ENCODE measurements around the gene MARVELD1. TPM values are rescaled to one million over a fixed set of nuclear protein-coding genes. Genes with fewer than 3 reads are reported as not detected.

MARVELD1 gene
- total and polyA plus RNA-seq, 4 donors, result 15.7 to 57.9 (median 24.1) TPM

DNA sequence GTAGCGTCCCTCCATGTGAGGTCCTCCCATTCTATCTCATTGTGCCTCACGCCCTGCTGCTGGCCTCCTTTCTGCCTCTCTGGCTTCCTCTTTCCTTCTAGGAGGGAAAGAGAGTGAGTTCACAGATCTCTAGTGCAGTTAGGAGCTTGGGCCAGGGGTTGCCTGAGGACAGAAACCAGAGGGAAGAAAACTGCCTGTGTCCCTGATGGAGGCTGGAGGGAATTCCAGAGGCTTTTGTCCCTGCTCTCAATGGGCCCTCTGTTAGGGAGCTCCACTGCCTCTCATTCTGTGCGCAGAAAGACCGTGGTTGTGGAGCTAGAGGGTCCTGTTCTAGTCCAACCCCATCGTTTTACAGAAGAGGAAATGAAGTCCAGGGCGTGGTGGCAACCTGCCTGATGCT, 4.6 kb downstream of the MARVELD1 start:
- ATAC-seq (ENCODE audit: insufficient read depth, low FRiP score), result no peak
- H3K4me1 ChIP-seq (ENCODE audit: control insufficient read depth in 5 of 5, insufficient read depth in 5 of 5, low read length in 5 of 5), result peaks cover 0 to 18% (median 7%) of the 10 kb centered on the region in 5 donors
- H3K4me3 ChIP-seq, result no peak overlapping the region
- TF ChIP-seq, protein P1, sequence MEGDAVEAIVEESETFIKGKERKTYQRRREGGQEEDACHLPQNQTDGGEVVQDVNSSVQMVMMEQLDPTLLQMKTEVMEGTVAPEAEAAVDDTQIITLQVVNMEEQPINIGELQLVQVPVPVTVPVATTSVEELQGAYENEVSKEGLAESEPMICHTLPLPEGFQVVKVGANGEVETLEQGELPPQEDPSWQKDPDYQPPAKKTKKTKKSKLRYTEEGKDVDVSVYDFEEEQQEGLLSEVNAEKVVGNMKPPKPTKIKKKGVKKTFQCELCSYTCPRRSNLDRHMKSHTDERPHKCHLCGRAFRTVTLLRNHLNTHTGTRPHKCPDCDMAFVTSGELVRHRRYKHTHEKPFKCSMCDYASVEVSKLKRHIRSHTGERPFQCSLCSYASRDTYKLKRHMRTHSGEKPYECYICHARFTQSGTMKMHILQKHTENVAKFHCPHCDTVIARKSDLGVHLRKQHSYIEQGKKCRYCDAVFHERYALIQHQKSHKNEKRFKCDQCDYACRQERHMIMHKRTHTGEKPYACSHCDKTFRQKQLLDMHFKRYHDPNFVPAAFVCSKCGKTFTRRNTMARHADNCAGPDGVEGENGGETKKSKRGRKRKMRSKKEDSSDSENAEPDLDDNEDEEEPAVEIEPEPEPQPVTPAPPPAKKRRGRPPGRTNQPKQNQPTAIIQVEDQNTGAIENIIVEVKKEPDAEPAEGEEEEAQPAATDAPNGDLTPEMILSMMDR (IDR thresholded peaks at IDR 0.05; ENCODE audit: control extremely low read depth, extremely low read depth), result no peak
- H3K9me3 ChIP-seq (ENCODE audit: control insufficient read depth in 4 of 4, insufficient read depth in 3 of 4, low read length in 3 of 4), result no peaks in the 10 kb centered on the region
- H3K36me3 ChIP-seq (ENCODE audit: control insufficient read depth in 4 of 4, insufficient read depth in 4 of 4, low read length in 4 of 4), result peaks cover 0 to 14% (median 0%) of the 10 kb centered on the region in 4 donors
- WGBS, 2 donors, result 55 to 60% methylated on average over 6 of the region's 6 CpGs
- H3K27ac ChIP-seq (ENCODE audit: low read depth in 1 of 2, low read length in 1 of 2), result peak overlapping the region in 1 of 2 donors; percentile 83
- peak overlapping the region in 1 of 2 donors; percentile 11 for H3K9ac ChIP-seq (ENCODE audit: insufficient read depth in 1 of 2, low read length in 2 of 2)
- no peak for DNase-seq
- H3K27me3 ChIP-seq (ENCODE audit: control insufficient read depth in 3 of 3, insufficient read depth in 3 of 3, low read length in 2 of 3), result no peaks in the 10 kb centered on the region

- Histone ChIP-seq H3K27ac (ENCODE audit: low read depth in 1 of 2, low read length in 1 of 2) (peak overlapping the region in 1 of 2 donors; percentile 83), H3K27me3 (ENCODE audit: control insufficient read depth in 3 of 3, insufficient read depth in 3 of 3, low read length in 2 of 3) (no peaks in the 10 kb centered on the region), H3K9me3 (ENCODE audit: control insufficient read depth in 4 of 4, insufficient read depth in 3 of 4, low read length in 3 of 4) (no peaks in the 10 kb centered on the region), H3K36me3 (ENCODE audit: control insufficient read depth in 4 of 4, insufficient read depth in 4 of 4, low read length in 4 of 4) (peaks cover 0 to 14% (median 0%) of the 10 kb centered on the region in 4 donors), H3K4me3 (no peak overlapping the region), H3K9ac (ENCODE audit: insufficient read depth in 1 of 2, low read length in 2 of 2) (peak overlapping the region in 1 of 2 donors; percentile 11), H3K4me1 (ENCODE audit: control insufficient read depth in 5 of 5, insufficient read depth in 5 of 5, low read length in 5 of 5) (peaks cover 0 to 18% (median 6%) of the 10 kb centered on the region in 5 donors)
- WGBS, 2 donors, result 34 to 47% methylated on average over 8 of the region's 8 CpGs
- ATAC-seq (ENCODE audit: insufficient read depth, low FRiP score), result peak; percentile 71
- DNase-seq, result peak in 2 of 3 donors; percentile 23 to 68
- TF ChIP-seq, protein P1 (IDR thresholded peaks at IDR 0.05; ENCODE audit: control extremely low read depth, extremely low read depth), result no peak
Observed at GRCh38 chr10:97718659-97719142, 5.2 kb downstream of the MARVELD1 start.

GRCh38 chr10:97719602-97720001, 6.1 kb downstream of the MARVELD1 start:
- TF ChIP-seq, protein P1 (IDR thresholded peaks at IDR 0.05; ENCODE audit: control extremely low read depth, extremely low read depth), result no peak
- Histone ChIP-seq H3K4me3 (no peak overlapping the region), H3K27me3 (ENCODE audit: control insufficient read depth in 3 of 3, insufficient read depth in 3 of 3, low read length in 2 of 3) (no peaks in the 10 kb centered on the region), H3K9me3 (ENCODE audit: control insufficient read depth in 4 of 4, insufficient read depth in 3 of 4, low read length in 3 of 4) (no peaks in the 10 kb centered on the region), H3K9ac (ENCODE audit: insufficient read depth in 1 of 2, low read length in 2 of 2) (peak overlapping the region in 1 of 2 donors; percentile 47), H3K36me3 (ENCODE audit: control insufficient read depth in 4 of 4, insufficient read depth in 4 of 4, low read length in 4 of 4) (peaks cover 0 to 14% (median 0%) of the 10 kb centered on the region in 4 donors), H3K27ac (ENCODE audit: low read depth in 1 of 2, low read length in 1 of 2) (peak overlapping the region in 1 of 2 donors; percentile 29), H3K4me1 (ENCODE audit: control insufficient read depth in 5 of 5, insufficient read depth in 5 of 5, low read length in 5 of 5) (peaks cover 0 to 18% (median 6%) of the 10 kb centered on the region in 5 donors)
- no peak for ATAC-seq (ENCODE audit: insufficient read depth, low FRiP score)
- DNase-seq, result no peak
- 95% methylated on average over 2 of the region's 2 CpGs for WGBS, 2 donors
